Tibial artery (tissue), 4 donors: ENCODE measurements around the gene FBXO47.

Experiments
- DNase-seq, 2 donors: peaks; one replicate each; pipeline ENCODE4 v3.0.0-alpha.2; 2019
- H3K27ac ChIP-seq, 2 donors: fragments of 200-600 bp; sonication (generic) in 1 of 2; 1 replicate in 1 of 2; 2 replicates in 1 of 2; pipeline ENCODE4 v1.5.1; 2018 to 2019; ENCODE audit warnings: mild to moderate bottlenecking in 1 of 2
- H3K27me3 ChIP-seq, 2 donors: fragments of 200-600 bp; sonication (generic) in 1 of 2; one replicate each; pipeline versions ENCODE4 v1.5.1 to v1.6.0; 2016 to 2019
- H3K36me3 ChIP-seq, 3 donors: fragments of 200-600 bp; sonication (generic) in 2 of 3; one replicate each; pipeline ENCODE4 v1.5.1; 2016 to 2019; ENCODE audit warnings: mild to moderate bottlenecking in 2 of 3
- H3K4me1 ChIP-seq, 4 donors: fragments of 200-600 bp; sonication (generic) in 2 of 4; 1 replicate in 3 of 4; 2 replicates in 1 of 4; pipeline ENCODE4 v1.5.1; 2016 to 2019
- H3K4me3 ChIP-seq, 2 donors: fragments of 200-600 bp; sonication (generic) in 1 of 2; 1 replicate in 1 of 2; 2 replicates in 1 of 2; pipeline ENCODE4 v1.5.1; 2018 to 2019; ENCODE audit warnings: mild to moderate bottlenecking in 2 of 2
- H3K9me3 ChIP-seq, 3 donors: fragments of 200-600 bp; sonication (generic) in 1 of 3; one replicate each; pipeline ENCODE4 v1.5.1; 2016 to 2019
- CTCF ChIP-seq, 2 experiments: fragments of 200-600 bp in 1 of 2; fragments of 450-650 bp in 1 of 2; IDR thresholded peaks; one replicate each; pipeline ENCODE4 v1.5.1; 2017 to 2019; ENCODE audit warnings: antibody characterized with exemption in 2 of 2, mild to moderate bottlenecking in 1 of 2, moderate library complexity in 1 of 2
- intact Hi-C: fragments of 100-400 bp; cut with DNase I; formaldehyde crosslinking; loops from one replicate; pipeline ENCODE4 v1.15.0; 2023; ENCODE audit warnings: low total_unique reads

Gene FBXO47

GRCh38 chr17:38922538-38923297 is 44.5 kb downstream of the FBXO47 start:
- H3K4me3 ChIP-seq = no peak overlapping the region
- peak; percentile 85 to 90 for DNase-seq
- no peaks in the 10 kb centered on the region for H3K9me3 ChIP-seq
- intact Hi-C loops = no loop called here
- H3K27ac ChIP-seq = peak overlapping the region; percentile 84
- peaks cover 15 to 30% (median 18%) of the 10 kb centered on the region in 3 donors for H3K36me3 ChIP-seq
- H3K4me1 ChIP-seq = peaks cover 6 to 86% (median 66%) of the 10 kb centered on the region in 4 donors
- TF ChIP-seq CTCF (IDR thresholded peaks at IDR 0.05) = peak in 1 of 2 experiments; percentile 18
- no peaks in the 10 kb centered on the region for H3K27me3 ChIP-seq

GRCh38 chr17:38921756-38922411 is 45.3 kb downstream of the FBXO47 start:
- Histone ChIP-seq H3K9me3 (no peaks in the 10 kb centered on the region), H3K36me3 (peaks cover 15 to 36% (median 24%) of the 10 kb centered on the region in 3 donors), H3K4me3 (no peak overlapping the region), H3K4me1 (peaks cover 6 to 85% (median 66%) of the 10 kb centered on the region in 4 donors), H3K27me3 (no peaks in the 10 kb centered on the region), H3K27ac (peak overlapping the region; percentile 84)
- peak in 1 of 2 donors; percentile 63 for DNase-seq
- intact Hi-C loops = no loop called here
- TF ChIP-seq CTCF (IDR thresholded peaks at IDR 0.05) = no peak

GRCh38 chr17:38920374-38921291 is 46.6 kb downstream of the FBXO47 start:
- peak overlapping the region; percentile 84 for H3K27ac ChIP-seq
- peaks cover 6 to 72% (median 58%) of the 10 kb centered on the region in 4 donors for H3K4me1 ChIP-seq
- H3K9me3 ChIP-seq = no peaks in the 10 kb centered on the region
- H3K4me3 ChIP-seq = no peak overlapping the region
- intact Hi-C loops = no loop called here
- H3K27me3 ChIP-seq = no peaks in the 10 kb centered on the region
- peak in 1 of 2 donors; percentile 68 for DNase-seq
- TF ChIP-seq CTCF (IDR thresholded peaks at IDR 0.05) = no peak
- H3K36me3 ChIP-seq = peaks cover 25 to 49% (median 36%) of the 10 kb centered on the region in 3 donors

- no peak for TF ChIP-seq CTCF (IDR thresholded peaks at IDR 0.05)
- peak in 1 of 2 donors; percentile 62 for DNase-seq
- no peaks in the 10 kb centered on the region for H3K27me3 ChIP-seq
- no peak overlapping the region for H3K4me3 ChIP-seq
- H3K27ac ChIP-seq = peak overlapping the region; percentile 84
- intact Hi-C loops = no loop called here
- peaks cover 37 to 60% (median 48%) of the 10 kb centered on the region in 3 donors for H3K36me3 ChIP-seq
- H3K4me1 ChIP-seq = peaks cover 6 to 65% (median 55%) of the 10 kb centered on the region in 4 donors
- no peaks in the 10 kb centered on the region for H3K9me3 ChIP-seq
Observed at GRCh38 chr17:38919316-38920078, 47.7 kb downstream of the FBXO47 start.

GRCh38 chr17:38918916-38919315 is 48.3 kb downstream of the FBXO47 start:
- TF ChIP-seq CTCF (IDR thresholded peaks at IDR 0.05) = no peak
- intact Hi-C loops = no loop called here
- H3K4me3 ChIP-seq = no peak overlapping the region
- no peaks in the 10 kb centered on the region for H3K27me3 ChIP-seq
- no peak for DNase-seq
- no peaks in the 10 kb centered on the region for H3K9me3 ChIP-seq
- H3K4me1 ChIP-seq = peaks cover 6 to 69% (median 58%) of the 10 kb centered on the region in 4 donors
- peaks cover 41 to 66% (median 54%) of the 10 kb centered on the region in 3 donors for H3K36me3 ChIP-seq
- peak overlapping the region; percentile 84 for H3K27ac ChIP-seq
